NAMALWA (cell line): ENCODE measurements around the gene FGB.

ENCODE experiments used
- DNase-seq: peaks from one replicate; pipeline ENCODE4 v3.0.0-alpha.2; 2015; ENCODE audit warnings: low spot score

The FGB gene

DNA sequence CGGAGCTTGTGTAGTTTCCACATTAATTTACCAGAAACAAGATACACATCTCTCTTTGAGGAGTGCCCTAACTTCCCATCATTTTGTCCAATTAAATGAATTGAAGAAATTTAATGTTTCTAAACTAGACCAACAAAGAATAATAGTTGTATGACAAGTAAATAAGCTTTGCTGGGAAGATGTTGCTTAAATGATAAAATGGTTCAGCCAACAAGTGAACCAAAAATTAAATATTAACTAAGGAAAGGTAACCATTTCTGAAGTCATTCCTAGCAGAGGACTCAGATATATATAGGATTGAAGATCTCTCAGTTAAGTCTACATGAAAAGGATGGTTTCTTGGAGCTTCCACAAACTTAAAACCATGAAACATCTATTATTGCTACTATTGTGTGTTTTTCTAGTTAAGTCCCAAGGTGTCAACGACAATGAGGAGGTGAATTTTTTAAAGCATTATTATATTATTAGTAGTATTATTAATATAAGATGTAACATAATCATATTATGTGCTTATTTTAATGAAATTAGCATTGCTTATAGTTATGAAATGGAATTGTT lies at the start of gene FGB:
TSS of gene FGB (plus strand) at position 315 of the 558 bp plus-strand sequence. CDS start at position 323, 8 bp downstream.
- no peak for DNase-seq

DNA sequence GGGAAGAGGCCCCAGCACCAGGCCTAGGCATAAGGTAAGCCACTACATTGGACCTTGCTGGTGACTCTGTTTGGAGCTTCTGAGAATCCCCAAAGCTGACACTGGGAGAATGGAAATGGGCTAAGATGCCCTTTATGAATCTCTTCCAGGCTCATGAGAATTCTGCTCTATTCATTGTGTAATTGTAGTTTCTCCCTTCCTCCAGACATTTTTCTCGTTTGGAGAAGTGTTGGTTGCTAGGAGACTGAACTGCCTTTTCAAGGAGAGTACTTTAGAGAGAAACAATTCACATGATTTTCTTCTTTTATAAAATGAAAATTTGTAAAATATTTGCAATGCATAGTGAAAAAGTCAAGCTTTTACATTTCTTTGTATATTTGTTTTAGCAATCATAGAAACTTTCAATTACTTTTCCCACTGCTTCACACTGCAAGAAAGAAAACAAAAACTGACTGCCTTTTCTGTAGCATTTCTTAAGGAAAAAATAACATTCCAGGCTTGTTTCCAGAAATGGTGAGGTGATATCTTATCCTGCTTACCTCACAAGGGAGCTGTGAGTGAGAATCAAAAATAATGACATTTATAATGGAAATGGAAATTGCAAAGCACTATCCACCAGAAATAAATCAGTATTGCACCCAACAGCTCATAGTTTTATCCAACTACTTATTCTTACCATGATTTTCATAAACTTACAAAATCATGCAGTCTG lies 46.3 kb upstream of the FGB start:
- no peak for DNase-seq

DNA sequence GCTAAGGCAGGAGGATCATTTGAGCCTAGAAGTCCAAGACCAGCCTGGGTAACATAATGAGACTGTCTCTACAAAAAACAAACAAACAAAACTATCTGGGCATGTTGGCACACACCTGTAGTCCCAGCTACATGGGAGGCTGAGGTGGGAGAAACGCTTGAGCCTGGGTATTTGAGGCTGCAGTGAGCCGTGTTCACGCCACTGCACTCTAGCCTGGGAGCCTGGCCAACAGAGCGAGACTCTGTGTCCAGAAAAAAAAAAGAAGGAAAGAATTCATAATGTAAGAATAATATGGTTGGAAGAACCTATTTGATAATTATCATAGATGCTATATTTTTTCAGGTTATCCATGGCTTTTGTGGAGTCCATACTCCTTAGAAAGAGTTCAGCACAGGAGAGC lies 45.2 kb upstream of the FGB start:
- no peak for DNase-seq

DNA sequence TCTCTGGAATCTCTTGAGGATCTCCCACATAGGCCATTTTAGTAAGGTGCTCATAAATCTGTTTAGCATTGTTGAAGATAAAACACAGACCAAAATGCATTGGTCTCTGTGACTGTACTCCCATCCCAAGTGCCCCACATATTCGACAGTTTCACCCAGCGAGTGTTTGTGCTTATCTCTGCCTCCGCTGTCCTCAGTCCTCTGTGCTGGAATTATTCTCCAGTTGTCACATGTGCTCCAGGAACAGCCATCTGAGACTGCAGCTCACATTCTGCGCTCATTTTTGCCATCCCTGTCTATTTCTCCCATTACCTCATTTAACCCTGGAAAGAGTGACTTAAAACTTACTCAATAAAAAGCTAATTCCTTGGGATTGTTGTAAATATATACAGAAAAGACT lies 43.6 kb upstream of the FGB start:
- no peak for DNase-seq

DNA sequence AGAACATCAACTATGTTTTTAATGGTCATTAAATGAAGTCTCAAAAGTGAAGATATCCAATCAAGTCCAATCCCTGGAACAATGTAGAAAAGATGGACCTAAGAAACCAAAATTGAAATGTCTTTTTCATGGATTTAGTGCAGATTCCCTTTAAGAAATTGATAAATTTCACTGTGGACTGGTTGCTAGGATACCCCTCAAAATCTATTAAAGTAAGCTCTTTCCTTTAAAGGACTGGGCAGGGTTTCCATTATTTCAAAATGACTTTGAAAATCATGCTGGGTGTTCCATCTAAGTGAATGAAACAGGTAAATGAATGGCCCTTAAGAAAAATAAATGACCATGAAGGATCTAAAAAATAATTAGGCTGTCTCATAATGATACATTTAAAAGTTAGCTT lies 41.2 kb upstream of the FGB start:
- DNase-seq, result no peak

DNA sequence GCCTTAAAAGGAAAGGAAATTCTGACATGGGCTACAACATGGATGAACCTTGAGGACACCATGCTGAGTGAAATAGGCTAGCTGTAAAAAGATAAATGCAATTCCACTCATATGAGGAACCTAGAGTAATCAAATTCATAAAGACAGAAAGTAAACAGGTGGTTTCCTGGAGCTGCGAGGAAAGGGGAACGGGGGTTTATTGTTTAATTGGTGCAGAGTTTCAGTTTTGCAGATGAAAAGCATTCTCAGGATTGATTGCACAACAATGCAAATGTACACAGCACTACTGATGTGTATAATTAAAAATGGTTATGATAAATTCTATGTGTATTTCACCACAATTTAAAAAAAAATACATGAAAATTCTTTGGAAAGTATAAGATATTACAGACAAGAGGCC lies 36.7 kb upstream of the FGB start:
- DNase-seq, result peak; percentile 16

DNA sequence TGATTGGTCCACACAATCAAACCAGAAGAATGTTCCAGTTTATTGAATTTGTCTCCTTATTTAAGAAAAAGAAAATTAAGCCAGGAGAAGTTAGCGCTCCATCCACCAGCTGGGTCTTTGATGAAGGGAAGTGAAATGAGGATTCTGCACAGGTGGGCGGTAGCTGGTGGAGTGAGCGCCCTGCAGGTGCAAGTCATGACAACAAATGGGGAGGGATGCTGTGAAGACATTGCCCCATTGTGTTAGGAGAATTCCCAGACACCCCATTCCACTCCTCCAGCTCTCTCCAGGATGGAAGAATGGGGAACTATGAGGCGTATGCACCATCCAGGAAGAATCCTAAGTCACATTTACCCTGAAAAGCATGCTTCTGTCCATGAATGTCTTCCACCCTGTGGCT lies 35.5 kb upstream of the FGB start:
- no peak for DNase-seq

DNA sequence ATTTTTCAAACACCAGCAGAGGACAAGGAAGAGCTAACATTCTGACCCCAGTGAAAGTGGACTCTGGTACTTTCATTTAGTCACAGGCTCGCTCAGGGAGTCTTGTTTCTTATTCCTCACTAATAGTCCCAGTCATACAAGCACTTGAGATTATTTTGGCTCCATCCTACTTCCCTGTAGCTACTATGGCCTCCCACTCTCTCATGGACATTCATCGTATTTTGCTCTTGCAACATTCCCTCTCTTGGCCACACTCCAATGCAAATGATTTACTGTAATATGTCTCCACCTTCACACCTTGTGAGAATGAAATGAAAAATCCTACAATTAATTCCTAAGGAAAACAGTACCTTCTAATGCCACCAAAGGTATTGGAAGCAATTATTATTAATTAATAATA lies 33.9 kb upstream of the FGB start:
- no peak for DNase-seq

DNA sequence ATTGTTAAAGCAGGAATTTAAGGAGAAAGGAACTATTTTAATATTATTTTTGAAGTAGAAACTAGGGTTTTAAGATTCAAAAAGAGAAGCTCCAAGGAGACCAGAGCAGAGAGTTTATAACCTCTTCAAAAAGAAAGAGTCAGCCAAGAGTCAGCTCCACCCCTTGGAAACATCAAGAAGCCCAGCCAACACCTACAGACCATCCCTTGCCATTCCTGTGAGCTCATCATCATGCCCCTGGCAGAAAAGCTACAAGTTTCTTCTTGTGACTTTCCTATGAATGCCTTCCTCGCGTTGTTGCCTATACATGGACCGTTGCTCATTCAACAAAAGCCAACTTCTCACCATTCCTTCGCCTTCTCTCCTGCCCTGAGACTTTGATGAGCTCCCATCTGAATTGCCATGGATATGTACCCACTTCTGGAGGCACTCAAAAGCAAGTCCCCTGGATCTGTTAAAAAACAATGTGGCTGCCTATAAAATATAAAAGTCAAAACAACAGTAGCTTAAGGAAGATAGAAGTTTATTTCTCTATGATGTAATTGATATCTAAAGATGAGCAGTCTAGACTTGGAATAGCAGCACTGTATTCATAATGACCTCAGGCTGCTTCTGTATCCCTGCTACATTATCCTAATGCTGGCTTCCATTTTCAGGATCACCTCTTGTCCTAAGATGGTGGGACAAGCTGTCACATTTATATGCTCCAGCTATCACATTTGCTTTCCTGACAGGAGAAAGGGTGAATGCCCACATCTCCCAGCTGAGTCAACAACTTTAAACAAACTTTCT lies 32.9 kb upstream of the FGB start:
- DNase-seq, result no peak

DNA sequence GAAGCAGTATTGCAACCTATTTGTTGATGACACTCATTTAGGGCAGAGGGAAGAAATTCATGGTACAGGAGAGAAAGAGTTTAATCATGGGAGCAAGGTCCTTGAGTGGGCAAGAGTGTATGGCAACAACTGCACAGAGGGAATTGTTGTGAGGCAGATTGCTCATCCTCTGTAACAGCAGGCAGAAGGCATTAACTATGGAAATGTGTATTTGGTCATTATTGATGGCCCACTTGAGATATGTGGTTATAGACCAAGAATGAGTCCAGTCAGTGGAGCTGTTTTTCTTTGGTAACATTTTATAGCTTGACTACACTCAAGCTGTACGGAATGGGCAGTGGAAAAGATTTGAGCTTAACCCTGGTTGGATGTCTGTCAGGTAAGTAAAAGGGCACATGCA lies 28.5 kb upstream of the FGB start:
- no peak for DNase-seq

DNA sequence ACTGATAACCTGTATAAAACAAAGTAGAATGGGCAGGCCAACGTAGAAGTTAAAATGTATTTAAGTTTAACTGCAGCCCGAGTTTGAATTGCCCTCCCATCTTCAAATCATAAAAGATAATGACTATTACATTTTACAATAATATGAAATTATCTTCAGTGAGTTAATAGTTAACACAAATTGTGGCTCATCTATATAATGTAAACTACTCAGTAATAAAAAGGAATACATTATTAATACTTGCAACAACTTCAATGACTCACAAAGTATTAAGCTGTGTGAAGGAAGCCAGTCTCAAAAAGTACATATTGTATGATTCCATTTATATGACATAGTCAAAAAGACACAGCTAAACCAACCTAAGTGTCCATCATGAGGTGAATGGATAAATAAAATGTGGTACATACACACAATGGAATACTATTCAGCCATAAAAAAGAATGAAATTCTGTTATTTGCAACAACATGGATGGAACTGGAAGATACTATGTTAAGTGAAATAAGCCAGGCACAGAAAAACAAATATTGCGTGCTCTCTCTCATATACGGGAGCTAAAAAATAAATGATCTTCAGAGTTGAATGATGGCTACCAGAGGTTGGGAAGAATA lies 20.4 kb upstream of the FGB start:
- no peak for DNase-seq

DNA sequence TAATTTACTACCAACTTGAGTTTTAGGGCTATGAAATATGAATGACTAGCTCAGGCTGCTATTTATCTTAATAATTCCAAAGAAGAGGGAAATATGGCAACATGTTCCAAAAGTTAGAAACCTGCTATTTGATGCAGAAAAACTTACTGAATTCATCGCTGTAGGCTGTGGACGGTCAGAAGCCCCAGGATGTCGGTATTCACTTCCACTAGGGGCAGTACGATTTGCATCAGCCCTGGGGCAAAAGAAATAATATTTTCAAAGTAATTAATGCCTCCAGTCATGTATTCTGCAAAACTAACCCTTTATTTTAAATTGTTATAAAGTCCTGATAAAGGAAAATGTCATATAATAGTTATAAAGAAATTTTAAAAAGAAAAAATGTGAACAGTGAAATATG lies 17.1 kb upstream of the FGB start:
- no peak for DNase-seq

DNA sequence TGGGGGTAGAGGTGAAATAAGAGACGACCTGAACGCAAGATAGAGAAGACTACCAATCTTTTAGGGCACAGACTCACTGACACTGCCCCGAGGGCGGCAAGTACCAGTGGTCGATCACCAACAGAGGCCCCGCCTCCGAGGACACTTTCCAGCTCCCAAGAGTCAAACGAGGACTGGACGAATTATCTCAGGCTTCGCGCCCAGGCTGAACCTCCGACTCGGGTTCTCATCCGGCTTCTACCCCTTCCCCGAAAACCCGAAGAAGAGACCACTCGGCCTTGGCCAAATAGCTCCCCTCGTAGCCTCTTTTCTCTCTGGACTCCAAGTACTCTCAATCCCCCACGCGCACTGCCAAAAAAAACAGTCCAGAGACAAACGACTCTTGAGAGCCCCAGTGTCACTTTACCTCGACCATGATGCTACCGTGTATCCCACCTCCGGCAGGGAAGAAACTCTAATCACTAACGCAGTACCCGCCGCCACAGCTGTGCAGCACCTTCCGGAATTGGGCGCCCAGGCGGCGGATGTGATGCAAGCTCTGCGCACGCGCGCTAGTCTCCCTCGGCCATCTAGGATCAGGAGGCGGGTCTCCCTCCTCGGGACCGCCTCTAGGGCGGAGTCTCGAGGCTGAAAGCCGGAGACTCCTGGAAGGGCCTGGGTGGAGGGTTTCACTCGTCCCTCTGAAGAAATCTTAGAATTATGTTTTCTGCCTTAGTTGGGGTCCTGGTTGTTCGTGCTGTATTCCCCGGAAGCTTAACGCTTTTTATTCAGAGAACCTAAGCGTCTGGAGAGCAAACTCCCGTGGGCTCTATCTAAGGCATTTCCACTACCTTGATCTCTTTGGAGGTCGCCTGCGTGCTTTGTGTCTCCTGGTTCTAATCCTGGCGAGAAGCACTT lies 12.7 kb upstream of the FGB start, which contains the start of gene PLRG1:
TSS of gene PLRG1 (minus strand) at position 507 of the 897 bp plus-strand sequence. CDS start at position 415, 92 bp downstream.
- DNase-seq, result peak; percentile 97

DNA sequence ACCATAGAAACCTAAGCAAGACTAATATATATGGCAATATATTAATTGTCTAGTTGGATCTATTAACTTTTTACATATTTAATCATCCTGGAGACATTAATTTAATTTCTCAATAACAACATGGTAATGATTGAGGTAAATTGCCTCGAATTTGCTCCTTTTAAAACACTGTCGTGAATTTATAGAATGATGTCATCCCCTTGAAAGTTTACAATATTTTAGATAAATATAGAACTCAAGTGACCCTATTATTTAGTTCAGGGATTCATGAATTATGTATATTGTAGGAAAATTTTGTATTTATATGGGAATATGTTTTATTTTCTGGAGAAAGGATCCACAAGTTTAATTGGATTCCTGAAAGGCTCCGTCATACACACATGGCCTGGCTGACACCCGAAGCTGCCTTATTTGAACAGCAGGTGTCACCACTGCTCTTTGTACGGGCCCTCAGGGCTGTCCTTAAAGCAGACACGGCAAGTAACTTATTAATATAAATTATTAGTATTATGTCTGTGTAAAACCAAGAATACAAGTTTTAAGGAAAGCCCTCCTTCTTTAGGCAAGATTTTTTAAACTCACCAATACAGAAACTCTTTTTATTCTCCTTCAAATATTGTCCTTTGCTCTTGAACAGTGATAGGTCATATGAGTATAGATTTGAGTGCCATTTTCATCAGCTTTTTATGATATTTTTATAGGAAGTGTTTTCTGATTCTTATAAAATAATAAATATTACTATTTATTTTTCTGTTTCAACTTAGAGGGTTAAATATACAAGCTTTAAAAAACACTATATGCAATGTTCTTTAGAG lies 10.7 kb upstream of the FGB start:
- peak; percentile 87 for DNase-seq

DNA sequence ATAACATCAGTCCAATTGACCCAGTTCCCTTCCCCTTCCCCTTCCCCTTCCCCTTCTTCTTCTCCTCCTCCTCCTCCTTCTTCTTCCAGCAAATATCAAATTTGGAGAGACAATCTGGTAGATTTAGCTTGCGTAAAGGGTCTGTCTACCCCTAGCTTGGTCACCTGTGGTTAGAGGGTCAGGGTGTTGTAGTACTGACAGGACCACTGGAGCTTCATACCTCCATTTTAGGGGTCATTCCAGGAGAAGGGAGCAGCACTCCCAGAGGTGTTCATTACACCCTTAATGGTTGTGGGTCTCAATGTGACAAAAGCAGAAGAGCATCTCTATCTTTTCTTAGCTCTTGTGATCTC lies 3.7 kb upstream of the FGB start:
- DNase-seq, result no peak

DNA sequence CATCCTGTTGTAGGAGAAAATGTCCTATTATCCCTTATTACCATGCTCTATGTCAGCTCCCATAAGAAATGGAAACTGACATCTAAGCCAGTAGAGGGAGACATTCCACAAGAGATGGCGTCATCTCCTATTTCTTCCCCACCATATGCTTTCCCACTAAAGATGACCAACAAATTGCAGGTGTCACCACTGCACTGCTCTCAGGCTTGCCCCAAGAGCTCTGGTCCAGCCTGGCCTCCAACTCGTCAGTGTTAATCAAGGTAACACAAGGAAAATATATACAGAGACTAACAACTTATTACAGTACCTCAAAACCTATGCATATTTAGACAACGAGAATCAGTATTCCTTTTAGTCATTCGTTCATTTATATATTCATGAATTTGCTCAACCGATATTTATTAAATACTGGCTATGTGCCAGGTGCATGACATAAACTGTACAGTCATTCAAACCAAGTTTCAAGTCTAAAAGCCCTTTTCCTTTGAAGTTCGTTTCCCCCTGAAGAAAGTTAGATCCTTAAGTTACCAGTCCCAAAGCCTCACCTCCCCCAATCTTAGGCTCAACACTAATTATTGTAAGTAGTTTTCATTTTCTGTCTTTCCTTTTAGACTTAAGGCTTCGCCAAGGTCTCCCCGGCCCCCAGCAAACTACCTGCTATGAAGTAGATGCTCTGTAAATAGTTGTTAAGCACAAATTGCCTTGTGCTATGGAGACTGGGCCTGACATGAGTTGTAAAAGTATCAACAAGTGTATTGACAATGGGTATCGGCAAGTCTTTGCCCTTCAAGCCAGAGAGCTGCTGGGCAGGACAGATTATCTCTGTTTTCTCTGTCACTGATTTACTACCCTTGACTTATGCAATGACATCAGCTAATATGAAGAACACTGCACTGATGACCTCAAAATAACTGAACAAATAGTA lies 3.1 kb upstream of the FGB start:
- peak; percentile 60 for DNase-seq

DNA sequence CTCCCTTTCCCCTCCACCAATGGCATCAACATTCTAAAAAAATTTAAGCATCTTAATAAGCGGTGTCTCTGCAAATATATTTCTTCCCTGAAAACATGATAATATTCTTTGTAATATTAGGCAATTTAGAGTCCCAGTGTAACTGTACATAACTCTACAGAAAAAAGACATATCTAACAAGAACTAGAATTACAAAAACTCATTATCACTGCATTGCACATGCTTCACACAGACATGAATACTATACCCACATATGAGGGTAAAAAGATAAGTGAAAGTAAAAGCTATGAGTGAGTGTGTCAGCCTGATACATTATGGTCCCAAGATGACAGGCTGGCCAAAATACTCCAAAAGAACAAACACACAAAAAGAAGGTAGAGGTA lies 2.4 kb upstream of the FGB start:
- DNase-seq, result no peak

DNA sequence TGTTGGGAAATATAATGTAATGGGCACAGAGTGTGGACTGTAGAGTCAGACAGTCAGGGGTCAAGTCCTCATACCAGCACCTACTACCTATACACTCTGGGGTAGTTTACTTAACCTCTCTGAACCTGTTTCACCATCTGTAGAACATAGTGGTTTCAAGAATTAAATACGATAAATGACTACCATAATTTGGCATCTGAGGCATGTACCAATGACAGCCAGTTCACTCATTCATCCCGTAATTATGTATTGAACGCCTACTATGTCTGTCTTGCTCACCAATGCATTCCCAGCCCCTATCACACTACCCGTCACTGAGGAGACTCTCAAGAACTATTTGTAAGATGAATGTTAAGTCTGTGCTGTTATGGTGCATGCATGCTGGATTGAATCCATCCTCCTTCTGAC lies 2.0 kb upstream of the FGB start:
- no peak for DNase-seq

DNA sequence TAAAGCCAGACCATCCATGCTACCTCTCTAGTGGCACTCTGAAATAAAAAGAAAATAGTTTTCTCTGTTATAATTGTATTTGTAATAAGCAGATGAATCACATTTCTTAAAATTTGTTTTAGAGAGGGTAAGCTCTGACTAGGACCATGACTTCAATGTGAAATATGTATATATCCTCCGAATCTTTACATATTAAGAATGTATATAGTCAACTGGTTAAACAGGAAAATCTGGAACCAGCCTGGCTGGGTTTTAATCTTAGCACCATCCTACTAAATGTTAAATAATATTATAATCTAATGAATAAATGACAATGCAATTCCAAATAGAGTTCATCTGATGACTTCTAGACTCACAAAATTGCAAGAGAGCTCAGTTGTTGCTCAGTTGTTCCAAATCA lies 1.5 kb downstream of the FGB start:
- DNase-seq, result no peak

DNA sequence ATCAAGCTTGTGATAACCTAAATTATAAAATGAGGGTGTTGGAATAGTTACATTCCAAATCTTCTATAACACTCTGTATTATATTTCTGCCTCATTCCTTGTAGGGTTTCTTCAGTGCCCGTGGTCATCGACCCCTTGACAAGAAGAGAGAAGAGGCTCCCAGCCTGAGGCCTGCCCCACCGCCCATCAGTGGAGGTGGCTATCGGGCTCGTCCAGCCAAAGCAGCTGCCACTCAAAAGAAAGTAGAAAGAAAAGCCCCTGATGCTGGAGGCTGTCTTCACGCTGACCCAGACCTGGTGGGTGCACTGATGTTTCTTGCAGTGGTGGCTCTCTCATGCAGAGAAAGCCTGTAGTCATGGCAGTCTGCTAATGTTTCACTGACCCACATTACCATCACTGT lies 2.9 kb downstream of the FGB start:
- no peak for DNase-seq
